Measurements from ENCODE around the gene TDRD15. TPM values are rescaled to one million over a fixed set of nuclear protein-coding genes. Genes with fewer than 3 reads are reported as not detected.
"Not testable (repeated sequence)": the region's sequence is repeated elsewhere in the genome, so short reads cannot be mapped to it uniquely, and the experiment has no call there.

Gene TDRD15
- total and polyA plus RNA-seq, 2 experiments from 2014 or later: 0.07 TPM; not detected in 1

- no peaks in the 10 kb centered on the region for H3K9me2 ChIP-seq (replicated peaks; ENCODE audit: insufficient read depth)
- no peaks in the 10 kb centered on the region for H3K79me2 ChIP-seq
- H3K36me3 ChIP-seq (replicated peaks; ENCODE audit: insufficient read depth, low read depth): no peaks in the 10 kb centered on the region
- no peak overlapping the region for H3K4me3 ChIP-seq
- DNase-seq (ENCODE audit: low spot score): no peak
- no peaks in the 10 kb centered on the region for H3K27me3 ChIP-seq
- TF ChIP-seq EZH2phosphoT487 (IDR thresholded peaks at IDR 0.05; ENCODE audit: low read depth, severe bottlenecking, unreplicated experiment) (no peak), EZH2 (IDR thresholded peaks at IDR 0.05; ENCODE audit: borderline replicate concordance) (no peak)
- TF ChIP-seq, protein P1, sequence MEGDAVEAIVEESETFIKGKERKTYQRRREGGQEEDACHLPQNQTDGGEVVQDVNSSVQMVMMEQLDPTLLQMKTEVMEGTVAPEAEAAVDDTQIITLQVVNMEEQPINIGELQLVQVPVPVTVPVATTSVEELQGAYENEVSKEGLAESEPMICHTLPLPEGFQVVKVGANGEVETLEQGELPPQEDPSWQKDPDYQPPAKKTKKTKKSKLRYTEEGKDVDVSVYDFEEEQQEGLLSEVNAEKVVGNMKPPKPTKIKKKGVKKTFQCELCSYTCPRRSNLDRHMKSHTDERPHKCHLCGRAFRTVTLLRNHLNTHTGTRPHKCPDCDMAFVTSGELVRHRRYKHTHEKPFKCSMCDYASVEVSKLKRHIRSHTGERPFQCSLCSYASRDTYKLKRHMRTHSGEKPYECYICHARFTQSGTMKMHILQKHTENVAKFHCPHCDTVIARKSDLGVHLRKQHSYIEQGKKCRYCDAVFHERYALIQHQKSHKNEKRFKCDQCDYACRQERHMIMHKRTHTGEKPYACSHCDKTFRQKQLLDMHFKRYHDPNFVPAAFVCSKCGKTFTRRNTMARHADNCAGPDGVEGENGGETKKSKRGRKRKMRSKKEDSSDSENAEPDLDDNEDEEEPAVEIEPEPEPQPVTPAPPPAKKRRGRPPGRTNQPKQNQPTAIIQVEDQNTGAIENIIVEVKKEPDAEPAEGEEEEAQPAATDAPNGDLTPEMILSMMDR (IDR thresholded peaks at IDR 0.05; ENCODE audit: poor library complexity): no peak
- peak overlapping the region; percentile 87 for H3K27ac ChIP-seq
- no peaks in the 10 kb centered on the region for H3K9me3 ChIP-seq (ENCODE audit: low read depth)
- peaks cover 29% of the 10 kb centered on the region for H3K4me1 ChIP-seq (ENCODE audit: insufficient read depth)
- H3K4me2 ChIP-seq: no peak overlapping the region
- 80% methylated on average over 5 of the region's 5 CpGs for WGBS (ENCODE audit: low lambda C conversion rate, missing lambda C conversion rate)
- H4K20me1 ChIP-seq (ENCODE audit: insufficient read depth, poor library complexity, severe bottlenecking): no peaks in the 10 kb centered on the region
- H2AFZ ChIP-seq: no peak overlapping the region
Measured at GRCh38 chr2:21099281-21099907, 24.4 kb upstream of the TDRD15 start.

GRCh38 chr2:21101514-21102155 lies 22.1 kb upstream of the TDRD15 start:
- not testable (repeated sequence) for H3K9me2 ChIP-seq (replicated peaks; ENCODE audit: insufficient read depth); H3K4me2 ChIP-seq; H2AFZ ChIP-seq; H3K36me3 ChIP-seq (replicated peaks; ENCODE audit: insufficient read depth, low read depth); H3K27ac ChIP-seq; H3K4me3 ChIP-seq; H3K79me2 ChIP-seq; H4K20me1 ChIP-seq (ENCODE audit: insufficient read depth, poor library complexity, severe bottlenecking); H3K27me3 ChIP-seq; DNase-seq (ENCODE audit: low spot score); H3K9me3 ChIP-seq (ENCODE audit: low read depth)
- peaks cover 29% of the 10 kb centered on the region for H3K4me1 ChIP-seq (ENCODE audit: insufficient read depth)
- 98% methylated on average over 34 of the region's 34 CpGs for WGBS (ENCODE audit: low lambda C conversion rate, missing lambda C conversion rate)

- peaks cover 25% of the 10 kb centered on the region for H3K4me1 ChIP-seq (ENCODE audit: insufficient read depth)
- no peak overlapping the region for H3K4me2 ChIP-seq
- no peaks in the 10 kb centered on the region for H3K27me3 ChIP-seq
- DNase-seq (ENCODE audit: low spot score): no peak
- 95% methylated on average over 12 of the region's 12 CpGs for WGBS (ENCODE audit: low lambda C conversion rate, missing lambda C conversion rate)
- TF ChIP-seq EZH2phosphoT487 (IDR thresholded peaks at IDR 0.05; ENCODE audit: low read depth, severe bottlenecking, unreplicated experiment) (no peak), EZH2 (IDR thresholded peaks at IDR 0.05; ENCODE audit: borderline replicate concordance) (no peak)
- TF ChIP-seq, protein P1 (IDR thresholded peaks at IDR 0.05; ENCODE audit: poor library complexity): no peak
- H3K9me3 ChIP-seq (ENCODE audit: low read depth): no peaks in the 10 kb centered on the region
- H3K4me3 ChIP-seq: no peak overlapping the region
- H3K36me3 ChIP-seq (replicated peaks; ENCODE audit: insufficient read depth, low read depth): no peaks in the 10 kb centered on the region
- H4K20me1 ChIP-seq (ENCODE audit: insufficient read depth, poor library complexity, severe bottlenecking): no peaks in the 10 kb centered on the region
- H2AFZ ChIP-seq: no peak overlapping the region
- H3K9me2 ChIP-seq (replicated peaks; ENCODE audit: insufficient read depth): no peaks in the 10 kb centered on the region
- no peak overlapping the region for H3K27ac ChIP-seq
- H3K79me2 ChIP-seq: no peaks in the 10 kb centered on the region
Measured at GRCh38 chr2:21102356-21102755, 21.4 kb upstream of the TDRD15 start.

DNA sequence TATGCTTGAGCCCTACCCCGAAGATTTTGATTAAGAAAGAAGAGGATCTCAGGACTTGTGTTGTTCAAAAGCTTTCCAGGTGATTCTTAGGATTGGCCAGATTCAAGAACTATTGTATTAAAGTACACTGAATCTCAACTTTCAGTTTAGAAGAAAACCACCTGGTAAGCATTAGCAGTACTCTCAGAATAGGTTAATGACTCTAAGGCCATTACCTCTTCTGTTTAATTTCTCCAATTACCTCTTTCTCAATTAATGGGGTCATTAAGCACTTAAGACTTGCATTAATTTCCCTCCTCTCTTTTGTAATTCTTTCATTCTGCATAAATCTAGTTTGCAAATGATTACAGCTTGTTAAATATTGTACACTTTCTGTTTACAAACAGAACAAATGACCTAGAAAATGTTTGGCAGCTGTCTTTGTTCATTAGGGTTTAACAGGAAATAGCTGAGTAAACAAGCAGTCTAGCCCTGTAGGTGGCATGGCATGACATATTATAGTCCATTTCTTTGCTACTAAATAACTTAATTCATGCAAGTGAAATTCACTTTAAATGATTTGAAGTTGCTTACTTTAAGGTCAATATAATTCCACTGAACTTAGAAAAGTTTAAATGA lies 20.4 kb upstream of the TDRD15 start:
- Histone ChIP-seq H4K20me1 (ENCODE audit: insufficient read depth, poor library complexity, severe bottlenecking) (no peaks in the 10 kb centered on the region), H3K36me3 (replicated peaks; ENCODE audit: insufficient read depth, low read depth) (no peaks in the 10 kb centered on the region), H3K4me2 (no peak overlapping the region), H3K4me3 (no peak overlapping the region), H2AFZ (no peak overlapping the region), H3K27ac (no peak overlapping the region), H3K4me1 (ENCODE audit: insufficient read depth) (peaks cover 17% of the 10 kb centered on the region), H3K79me2 (no peaks in the 10 kb centered on the region), H3K9me3 (ENCODE audit: low read depth) (no peaks in the 10 kb centered on the region), H3K27me3 (no peaks in the 10 kb centered on the region), H3K9me2 (replicated peaks; ENCODE audit: insufficient read depth) (no peaks in the 10 kb centered on the region)
- WGBS (ENCODE audit: low lambda C conversion rate, missing lambda C conversion rate): 48% methylated on average over 1 of the region's 1 CpG
- TF ChIP-seq, protein P1 (IDR thresholded peaks at IDR 0.05; ENCODE audit: poor library complexity): no peak
- TF ChIP-seq EZH2phosphoT487 (IDR thresholded peaks at IDR 0.05; ENCODE audit: low read depth, severe bottlenecking, unreplicated experiment) (no peak), EZH2 (IDR thresholded peaks at IDR 0.05; ENCODE audit: borderline replicate concordance) (no peak)
- DNase-seq (ENCODE audit: low spot score): no peak
